HG02763 (cell line): ENCODE measurements around the gene PGC.
A peak's percentile ranks its signal among the peaks of the same experiment; 100 is the strongest.

Experiments
- ATAC-seq: cut with Tn5 transposase; IDR thresholded peaks from one replicate; pipeline ENCODE4 v1.9.1; 2021; ENCODE audit warnings: mild to moderate bottlenecking, moderate library complexity; ENCODE audit not compliant: unreplicated experiment

PGC gene

DNA sequence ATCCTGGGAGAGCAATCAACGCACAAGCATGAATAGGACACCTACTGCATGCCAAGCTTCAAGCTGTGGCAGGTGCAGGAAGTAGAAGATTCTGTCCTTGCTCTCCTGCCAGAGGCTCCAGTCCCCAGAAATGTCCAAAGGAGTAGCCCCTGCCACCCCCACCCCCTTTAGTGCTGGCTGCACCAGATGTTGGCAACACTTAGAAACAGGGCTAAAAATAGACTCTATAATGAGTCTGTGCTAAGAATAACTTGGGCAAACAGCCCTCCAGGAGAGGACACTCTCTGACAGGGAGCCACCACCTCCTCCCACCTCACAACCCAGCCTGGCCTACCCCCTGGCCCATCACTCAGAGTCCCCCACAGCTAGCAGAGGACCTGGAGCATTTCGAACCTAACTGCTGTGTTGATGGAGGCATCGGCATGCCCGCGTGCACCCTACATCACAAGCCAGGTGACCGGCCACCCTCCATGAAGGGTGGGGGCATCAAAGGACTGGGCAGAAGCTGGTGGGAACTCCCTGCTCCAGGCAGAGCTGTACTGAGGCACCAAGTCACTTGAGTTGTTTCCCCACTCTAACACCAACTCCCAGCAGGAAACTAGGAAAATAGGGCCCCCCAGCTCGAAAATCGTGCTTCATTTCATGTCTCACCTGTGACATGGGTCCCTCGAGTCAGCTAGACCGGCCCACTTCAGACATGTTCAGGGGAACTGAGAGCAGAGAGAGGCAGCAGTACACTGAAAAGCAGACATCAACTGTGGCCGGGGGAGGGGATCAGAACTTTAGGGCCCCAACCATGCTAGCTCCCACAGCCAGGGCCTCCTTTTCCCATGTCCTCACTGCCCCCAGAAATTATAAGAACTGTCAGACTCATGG, 30.4 kb downstream of the PGC start:
- ATAC-seq = no peak

DNA sequence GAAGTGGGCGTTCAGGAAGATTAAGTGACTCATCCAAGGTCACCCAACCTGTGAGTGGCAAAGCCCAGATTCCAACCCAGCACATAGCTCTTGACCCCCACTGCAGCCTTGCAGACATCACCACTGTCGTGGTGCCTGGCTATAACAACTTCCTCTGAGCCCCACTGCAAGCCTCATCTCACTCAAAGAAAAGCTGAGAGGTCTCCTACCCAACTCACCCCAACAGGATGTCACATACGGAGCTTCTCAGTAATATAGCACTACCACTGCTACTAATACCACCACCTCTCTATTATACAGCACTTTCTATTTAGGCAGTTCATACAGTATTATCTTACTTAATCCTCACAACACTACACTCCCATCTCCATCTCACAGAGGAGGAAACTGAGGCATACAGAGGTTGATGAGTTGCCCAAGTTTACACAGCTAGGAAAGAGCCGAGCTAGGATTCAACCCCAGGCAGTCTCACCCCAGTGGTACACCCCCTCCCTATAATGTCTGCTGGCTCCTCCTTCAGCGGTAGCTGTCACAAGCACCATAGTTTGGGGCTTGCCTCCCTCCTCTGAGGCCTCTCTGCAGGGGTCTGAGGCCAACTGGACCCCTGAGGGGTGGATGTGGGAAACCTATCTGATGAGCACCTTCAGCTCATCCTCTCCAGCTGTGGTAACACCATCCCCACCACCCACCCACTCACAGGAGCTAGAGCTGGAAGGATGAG, 31.2 kb downstream of the PGC start:
- no peak for ATAC-seq

DNA sequence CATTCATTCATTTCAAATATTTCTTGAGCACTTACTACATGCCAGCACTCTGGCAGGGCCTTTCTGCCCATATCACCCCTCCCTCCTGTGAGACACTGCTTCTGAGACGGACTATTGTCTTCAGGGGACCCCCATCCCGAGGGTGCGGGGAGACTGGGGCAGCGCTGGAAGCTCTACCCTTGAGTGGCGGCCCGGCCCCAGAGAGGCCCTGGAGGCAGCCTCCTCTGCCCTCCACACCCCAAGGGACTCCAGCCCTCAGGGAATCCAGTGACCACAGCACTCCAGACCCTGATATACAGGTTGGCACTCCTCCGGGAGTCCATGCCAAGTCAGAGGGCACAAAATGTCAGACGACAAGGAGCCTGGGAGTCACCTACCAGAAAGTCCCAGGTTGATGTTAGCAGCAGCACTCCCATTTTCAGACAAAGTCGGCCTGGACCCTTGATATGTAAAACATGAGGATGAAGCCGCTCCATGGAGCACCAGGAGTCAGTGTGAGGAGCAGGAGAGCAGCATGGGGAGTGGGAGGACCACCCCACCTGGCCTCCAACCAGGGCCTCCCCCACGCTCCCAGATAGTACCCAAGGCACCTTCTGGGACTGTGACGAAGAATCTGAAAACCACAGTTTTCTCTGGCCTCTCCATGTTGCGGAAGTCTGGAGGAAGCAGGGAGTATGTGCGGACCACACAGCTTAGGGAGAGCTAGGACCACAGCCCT, 32.5 kb downstream of the PGC start:
- no peak for ATAC-seq

GRCh38 chr6:41713650-41714291, 33.4 kb downstream of the PGC start:
- ATAC-seq = peak; percentile 52

GRCh38 chr6:41713159-41713649, 34.0 kb downstream of the PGC start:
- ATAC-seq = peak; percentile 3

DNA sequence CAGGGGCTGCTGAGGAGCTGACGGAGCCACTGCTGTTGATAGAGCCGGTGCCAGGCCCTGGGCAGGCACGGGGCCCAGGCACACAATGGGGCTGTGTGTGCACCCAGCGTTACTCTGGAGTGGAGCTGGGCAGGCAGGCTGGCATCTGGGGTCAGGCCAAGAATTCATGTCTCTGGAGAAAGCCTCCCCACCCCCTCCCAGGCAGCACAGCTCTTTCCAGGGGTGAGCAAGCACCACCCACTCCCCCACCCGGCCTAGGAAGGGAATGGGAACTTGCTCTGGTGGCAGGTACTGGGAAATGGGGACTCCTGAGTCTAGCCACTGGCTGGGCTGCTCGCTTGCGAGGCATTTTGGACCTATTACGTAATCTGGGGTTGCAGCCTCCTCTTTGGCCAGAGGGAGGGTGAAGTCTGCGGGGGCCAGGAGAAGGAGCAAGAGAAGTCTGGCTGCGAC, 34.5 kb downstream of the PGC start:
- no peak for ATAC-seq

DNA sequence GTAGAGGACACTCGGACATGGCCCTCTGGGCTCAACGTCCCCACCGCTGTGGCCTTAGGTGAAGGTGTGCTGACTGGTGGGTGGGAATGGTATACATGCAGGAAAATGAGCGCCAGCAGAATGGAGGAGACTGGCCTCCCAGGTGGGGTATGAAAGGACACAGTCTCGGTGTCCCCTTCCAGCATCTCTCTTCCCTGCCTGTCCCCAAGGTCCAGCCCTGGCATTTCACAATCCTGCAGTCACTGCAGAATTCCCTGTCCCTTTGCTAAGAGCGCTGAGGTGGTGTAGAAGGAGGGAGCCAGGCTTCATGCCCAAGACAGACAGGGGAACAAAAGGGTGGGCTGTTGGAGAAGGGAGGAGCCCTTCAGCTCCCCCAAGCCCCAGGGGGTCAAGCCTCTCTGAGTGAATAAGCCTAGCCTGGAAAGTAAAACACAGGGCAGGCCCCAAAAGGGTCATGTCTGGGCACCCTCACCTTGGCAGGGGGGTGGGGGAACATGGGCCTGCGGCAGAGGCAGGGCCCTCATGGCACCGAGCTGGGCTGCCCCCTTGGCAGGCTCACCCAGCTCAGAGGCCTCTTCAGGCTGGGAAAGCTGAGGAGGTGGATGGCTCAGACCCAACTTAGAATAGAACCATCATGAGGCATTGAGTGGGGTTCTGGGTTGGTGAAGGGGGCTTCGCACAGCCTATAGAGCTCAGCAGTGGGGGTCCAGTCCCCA, 35.7 kb downstream of the PGC start:
- no peak for ATAC-seq

DNA sequence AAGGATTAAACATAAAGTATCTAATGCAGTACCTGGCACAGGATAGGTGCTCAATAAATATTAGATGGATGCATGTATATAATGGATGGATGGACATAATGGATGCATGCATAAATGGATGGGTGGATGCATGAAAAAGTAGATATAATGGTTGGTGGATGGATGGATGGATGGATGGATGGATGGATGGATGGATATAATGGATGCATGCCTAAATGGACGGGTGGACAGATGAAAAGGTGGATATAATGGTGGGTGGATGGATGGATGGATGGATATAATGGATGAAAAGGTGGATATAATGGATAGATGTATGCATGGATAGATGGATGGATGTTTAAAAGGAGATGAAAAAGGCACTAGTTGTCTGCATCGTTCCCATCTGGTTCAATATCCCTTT, 37.8 kb downstream of the PGC start:
- ATAC-seq = no peak

DNA sequence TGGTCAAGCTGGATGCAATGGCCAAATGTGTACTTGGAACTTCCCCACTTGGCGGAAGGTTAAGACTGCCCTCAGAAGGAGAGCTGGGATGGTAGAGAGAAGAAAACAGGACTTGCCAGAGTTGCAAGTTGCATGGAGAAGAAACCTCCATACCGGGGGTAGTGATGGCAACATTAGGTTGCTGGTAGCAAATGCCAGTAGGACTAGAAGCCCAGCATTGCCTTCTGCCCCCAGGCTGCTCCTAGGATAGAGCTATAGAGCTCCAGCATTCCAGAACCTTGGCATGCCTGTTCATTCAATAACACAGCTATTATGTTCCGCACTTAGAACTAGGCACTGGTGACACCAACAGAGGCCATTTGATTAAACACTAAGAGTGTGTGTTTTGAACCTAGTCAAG, 38.3 kb downstream of the PGC start:
- ATAC-seq = no peak

DNA sequence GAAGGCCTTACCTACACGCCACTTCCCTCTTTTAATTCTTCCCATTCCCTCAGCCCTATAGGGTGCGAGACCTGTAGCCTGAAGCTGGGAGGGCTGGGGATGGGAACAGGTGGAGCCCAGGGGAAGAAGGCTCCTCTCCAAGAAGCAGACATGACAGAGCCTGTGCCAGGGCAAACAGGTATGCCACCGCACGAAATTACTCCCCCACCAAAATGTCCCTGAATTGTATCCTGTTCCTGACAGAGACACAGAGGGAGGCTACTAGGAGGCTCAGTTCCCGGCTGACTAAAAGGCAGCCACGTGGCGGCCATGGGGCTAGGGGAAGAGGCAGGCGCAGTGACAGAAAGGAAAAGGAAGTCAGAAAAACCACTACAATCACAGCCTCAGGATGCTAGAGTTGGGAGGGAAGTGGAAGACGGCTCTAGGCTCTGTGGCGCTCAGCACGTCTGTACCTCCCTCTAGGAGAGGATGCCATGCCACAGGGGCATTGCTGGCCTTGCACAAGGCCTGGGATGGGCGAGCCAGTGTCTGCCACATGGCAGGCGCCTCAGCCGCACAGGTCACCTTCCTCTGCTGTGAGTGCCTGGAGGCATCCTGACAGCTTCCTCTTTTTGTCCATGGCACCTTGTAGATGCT, 39.5 kb downstream of the PGC start:
- ATAC-seq = no peak

- no peak for ATAC-seq
These were observed 40.2 kb downstream of the PGC start for GRCh38 chr6:41706876-41707564.

- ATAC-seq = peak; percentile 63
These were observed 41.0 kb downstream of the PGC start for GRCh38 chr6:41705996-41706835.

DNA sequence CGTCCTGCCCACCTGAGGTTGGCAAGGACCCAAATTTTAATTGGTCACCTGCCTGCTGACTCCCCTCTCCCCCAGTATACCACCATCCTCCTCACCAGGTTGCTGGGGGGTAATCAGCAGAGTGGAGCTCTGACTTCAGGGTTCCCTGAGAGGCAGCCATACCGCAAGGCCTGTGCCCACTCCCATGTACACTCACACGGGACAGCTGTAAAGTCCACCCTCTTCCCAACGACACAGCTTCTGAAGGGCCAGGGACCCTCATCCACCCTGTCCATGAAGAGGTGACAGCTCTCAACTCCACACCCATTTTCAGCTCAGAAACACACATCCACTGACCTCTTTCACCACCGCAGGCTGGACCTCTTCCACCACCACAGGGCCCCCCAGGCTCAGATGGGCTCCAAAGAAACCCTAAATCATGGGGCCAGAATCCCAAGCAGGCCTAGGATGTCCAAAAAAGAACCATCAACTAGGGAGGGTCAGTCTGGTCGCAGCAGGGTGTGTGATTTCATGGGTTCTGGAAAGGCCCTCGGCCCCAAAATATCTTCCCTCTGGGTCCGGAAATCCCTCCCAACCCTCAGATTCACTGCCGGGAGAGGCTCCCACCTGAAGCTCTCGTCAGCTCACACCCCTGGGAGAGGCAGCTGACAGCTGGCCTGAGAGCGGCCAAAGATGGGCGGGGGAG, 41.7 kb downstream of the PGC start:
- ATAC-seq = no peak

GRCh38 chr6:41704656-41705310, 42.4 kb downstream of the PGC start:
- no peak for ATAC-seq

GRCh38 chr6:41704028-41704427, 43.2 kb downstream of the PGC start:
- ATAC-seq = no peak

DNA sequence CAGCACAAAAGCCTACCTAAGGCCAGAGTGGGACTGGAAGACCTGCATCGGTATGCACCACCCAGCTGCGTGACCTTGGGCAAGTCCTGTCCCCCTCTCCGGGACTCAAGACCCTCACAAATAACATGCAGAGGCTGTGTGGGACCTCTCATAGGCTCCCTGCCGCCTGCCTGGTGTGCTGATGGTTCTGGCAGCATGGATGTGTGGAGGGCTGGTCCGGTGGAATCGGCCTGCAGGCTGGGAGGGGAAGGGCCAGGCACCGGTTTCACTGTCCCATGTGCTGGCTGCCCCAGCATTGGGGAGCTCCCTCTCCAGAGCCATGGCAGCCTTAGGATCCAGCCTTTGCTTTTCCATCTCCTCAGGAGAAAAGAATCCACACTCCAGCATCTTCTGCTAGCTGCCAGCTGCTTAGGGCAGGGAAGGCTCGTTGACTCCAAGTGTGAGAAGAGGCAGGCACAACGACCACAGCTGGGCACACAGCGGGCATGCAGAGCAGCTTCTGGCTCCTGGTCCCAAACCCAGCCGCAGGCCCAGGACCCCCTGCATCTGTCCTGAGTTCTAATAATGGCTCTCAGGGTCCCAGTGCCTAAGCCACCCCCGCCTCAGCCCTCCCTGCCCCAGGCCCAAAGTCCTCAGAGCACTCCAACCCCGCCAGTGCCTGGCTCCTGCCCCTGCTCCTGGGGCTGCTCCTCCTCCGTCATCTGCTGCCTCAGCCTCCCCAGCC, 44.3 kb downstream of the PGC start:
- no peak for ATAC-seq
